HG02852 (cell line): Measurements from ENCODE around the gene KCTD20.

Source experiments
- ATAC-seq: cut with Tn5 transposase; IDR thresholded peaks from one replicate; pipeline ENCODE4 v1.9.1; 2021; ENCODE audit warnings: mild to moderate bottlenecking, moderate library complexity; ENCODE audit not compliant: unreplicated experiment

Gene KCTD20

DNA sequence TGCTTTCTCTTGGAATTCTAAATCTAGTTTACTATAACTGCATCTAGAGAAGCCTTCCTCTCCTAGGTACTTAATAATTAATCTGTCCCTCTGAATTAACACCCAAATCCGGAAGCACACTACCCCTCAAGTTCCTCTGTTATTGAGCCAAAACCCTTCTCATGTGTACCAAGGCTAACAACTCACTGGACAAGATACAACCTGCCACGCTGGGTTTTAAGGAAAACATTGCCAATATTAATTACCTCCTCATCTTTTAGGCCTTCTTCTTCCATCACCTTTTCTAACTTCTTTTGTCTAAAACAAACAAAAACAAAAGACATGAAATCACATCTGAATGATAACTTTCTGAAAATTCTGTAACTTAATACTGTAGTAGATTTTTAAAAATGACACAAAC, 82.5 kb downstream of the KCTD20 start:
- ATAC-seq = no peak

DNA sequence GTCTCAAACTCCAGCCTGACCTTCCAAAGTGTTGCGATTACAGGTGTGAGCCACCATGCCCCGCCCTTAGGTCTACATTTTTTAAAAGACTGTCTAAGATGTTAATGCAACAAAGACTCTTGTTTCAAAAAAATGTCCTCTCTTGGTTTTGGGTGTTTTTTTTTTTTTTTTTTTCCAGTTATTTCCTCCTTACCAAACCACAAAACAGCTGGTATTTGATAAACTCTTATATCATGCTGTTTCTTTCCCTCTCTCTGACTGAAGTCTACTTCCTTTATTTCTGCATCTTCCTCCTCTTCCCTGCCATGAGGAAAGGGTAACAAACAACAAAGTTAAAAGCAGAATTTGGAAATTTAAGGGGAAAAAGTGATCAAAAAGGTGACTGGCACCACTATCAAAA, 83.3 kb downstream of the KCTD20 start:
- ATAC-seq = no peak

DNA sequence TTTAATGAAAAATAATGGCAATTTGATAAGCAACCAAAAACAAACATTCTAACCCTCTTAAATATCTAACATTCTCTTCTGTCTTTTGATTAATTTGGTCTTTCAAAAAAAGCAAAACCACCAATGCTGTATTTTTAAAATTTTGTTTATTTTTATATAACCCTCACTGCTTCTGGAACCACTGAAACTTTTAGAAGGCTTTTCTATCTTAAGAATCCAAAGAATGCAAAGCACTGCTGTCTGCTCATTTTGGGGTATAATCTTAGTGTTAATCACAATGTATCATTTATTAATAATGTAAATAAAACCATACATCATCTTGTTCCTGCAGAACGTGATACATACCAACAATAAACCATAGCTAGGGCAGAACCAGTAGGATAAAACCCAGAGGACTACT, 90.5 kb downstream of the KCTD20 start:
- ATAC-seq = no peak

DNA sequence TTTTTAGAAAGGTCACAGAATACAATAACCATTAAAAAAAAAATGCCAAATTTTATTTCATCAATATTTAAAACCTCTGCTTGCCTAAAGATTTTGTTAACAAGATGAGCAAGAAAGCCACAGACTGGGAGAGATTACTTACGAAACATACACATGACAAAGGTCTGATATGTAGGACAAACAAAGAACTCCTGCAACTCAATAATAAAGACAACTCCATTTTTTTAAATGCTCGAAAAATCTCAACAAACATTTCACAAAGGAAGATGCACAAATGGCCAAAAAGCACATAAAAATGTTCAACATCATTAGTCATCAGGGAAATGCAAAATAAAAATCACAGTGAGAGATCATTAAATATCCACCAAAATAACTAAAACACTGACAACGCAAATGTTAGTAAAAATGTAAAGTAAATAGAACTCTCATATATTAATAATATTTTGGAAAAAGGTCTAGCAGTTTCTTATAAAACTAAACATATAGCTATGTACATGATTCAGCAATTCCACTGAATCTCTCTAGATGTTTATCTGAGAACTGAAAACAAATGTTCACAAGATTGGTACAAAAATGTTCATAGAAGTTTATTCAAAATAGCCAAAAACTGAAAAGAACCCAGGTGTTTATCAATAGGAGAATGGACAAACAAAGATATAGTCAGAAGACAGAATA, 94.2 kb downstream of the KCTD20 start:
- ATAC-seq = no peak

DNA sequence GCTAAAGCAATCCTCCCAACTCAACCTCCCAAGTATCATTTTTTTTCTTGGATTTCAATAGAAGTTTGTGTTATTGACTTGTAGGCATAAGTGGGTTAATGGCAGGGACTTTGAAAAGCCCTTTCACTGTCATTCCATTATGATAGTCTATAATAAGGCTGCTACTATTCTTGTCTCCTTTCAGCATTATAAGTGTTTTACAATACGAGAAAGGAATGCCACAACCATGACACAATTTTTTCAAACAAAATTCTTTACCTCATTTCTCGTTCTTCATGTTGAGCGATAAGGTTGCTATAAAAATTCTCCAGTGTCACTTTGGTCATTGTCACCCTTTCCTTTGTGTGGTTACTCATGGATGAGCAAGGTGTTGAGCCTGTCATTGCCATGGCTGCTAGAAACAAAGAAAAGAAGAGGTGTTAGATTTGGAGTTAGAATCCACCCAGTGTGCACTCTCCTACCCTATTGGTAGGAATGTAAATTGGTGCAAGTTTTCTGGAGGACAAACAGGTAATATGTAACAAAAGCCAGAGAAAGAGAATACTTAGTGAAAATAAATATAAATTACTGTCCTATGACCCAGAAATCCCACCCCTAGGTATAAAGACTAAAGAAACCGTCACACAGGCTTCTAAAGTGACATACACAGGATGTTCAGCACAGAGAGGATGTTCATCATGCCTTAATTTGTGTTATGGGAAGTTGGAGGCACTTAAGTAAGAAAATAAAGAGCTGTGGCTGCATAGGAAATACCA, 97.2 kb downstream of the KCTD20 start:
- no peak for ATAC-seq
